ENCODE measurements around the gene LCN10.
"Not testable (repeated sequence)": the region's sequence is repeated elsewhere in the genome, so short reads cannot be mapped to it uniquely, and the experiment has no call there.

The LCN10 gene

DNA sequence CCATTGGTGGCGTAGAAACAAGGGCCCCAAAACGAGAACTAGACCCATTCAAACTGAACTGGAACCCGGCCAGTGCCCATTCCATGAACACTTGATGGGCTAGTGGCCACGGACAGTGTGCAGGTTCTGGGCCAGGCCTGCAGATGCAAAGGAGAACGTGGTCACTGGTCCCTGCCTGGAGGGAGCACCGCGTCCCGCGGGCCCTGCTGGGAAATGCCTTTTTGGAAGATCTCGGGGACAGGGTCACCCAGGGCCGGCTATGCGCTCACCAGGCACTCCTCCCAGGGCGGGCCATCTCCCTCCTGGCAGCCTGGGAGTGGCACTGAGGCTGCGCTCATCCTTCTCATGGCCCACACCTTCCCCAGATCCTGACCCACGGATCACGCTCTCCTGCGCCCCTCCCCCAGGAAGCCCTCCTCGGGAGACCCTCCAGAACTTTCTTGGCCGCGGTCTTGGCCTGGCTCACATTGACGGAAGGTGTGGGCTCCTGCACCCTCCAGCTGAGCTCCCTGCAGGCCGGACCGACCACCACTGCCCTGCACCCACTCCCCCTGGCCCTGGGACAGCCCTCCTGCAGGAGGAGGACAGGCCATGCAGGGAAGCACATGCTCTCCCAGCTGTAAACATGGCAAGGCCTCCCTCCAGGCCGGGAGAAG is 33.2 kb downstream of the LCN10 start:
- Histone ChIP-seq H3K4me3 (no peak overlapping the region), H3K27ac (no peak overlapping the region)
- DNase-seq (ENCODE audit: low spot score), result no peak
- TF ChIP-seq, protein P1, sequence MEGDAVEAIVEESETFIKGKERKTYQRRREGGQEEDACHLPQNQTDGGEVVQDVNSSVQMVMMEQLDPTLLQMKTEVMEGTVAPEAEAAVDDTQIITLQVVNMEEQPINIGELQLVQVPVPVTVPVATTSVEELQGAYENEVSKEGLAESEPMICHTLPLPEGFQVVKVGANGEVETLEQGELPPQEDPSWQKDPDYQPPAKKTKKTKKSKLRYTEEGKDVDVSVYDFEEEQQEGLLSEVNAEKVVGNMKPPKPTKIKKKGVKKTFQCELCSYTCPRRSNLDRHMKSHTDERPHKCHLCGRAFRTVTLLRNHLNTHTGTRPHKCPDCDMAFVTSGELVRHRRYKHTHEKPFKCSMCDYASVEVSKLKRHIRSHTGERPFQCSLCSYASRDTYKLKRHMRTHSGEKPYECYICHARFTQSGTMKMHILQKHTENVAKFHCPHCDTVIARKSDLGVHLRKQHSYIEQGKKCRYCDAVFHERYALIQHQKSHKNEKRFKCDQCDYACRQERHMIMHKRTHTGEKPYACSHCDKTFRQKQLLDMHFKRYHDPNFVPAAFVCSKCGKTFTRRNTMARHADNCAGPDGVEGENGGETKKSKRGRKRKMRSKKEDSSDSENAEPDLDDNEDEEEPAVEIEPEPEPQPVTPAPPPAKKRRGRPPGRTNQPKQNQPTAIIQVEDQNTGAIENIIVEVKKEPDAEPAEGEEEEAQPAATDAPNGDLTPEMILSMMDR (IDR thresholded peaks at IDR 0.05), result no peak

DNA sequence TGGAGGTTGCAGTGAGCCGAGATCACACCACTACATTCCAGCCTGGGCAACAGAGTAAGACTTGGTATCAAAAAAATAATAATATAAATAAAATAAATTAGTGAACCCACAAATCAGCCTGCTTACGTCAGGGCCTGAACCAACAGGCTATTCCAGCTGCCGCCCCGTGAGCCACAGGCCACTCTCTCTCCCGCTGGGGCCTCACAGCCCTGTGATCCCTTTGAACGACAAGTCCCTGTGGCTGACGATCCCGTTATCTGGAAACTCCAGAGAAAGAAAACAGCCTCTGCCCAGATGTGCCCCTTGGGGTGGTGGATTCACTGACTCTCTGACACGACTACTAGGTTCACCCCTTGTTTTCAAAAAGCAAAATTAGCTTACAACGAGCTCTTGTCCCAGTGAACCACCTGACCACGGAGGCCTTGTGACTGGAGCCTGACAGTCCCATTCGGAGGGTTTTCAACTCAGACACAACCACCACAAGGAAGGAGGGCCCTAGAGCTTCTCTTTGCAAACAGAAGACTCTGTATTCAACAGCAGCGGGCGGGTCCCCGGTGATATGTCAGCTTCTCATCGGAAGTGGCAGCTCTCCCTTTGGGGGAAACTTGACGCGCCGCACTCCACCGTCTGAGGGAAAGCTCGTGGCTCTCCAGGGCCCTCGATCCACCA is 34.8 kb downstream of the LCN10 start:
- TF ChIP-seq, protein P1 (IDR thresholded peaks at IDR 0.05), result no peak
- Histone ChIP-seq H3K4me3 (no peak overlapping the region), H3K27ac (no peak overlapping the region)
- no peak for DNase-seq (ENCODE audit: low spot score)

DNA sequence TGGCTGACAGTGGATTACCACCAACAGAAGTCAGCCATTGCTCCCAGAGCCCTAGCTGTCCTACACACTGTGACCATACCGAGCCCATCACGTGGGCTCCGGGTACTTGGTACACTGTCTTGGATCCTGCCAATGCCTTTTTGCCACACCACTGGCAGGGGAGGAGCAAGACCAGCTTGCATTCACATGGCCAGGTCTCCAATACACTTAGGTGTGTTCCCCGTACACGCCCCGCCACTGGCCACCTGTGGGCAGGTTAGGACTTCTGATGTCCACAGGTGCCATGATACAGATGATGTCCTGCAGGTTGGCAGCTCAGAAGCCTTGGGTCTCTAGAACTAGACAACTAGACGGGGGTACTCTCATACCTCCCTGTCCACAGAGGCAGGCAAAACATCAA is 35.7 kb downstream of the LCN10 start:
- no peak overlapping the region for H3K4me3 ChIP-seq
- TF ChIP-seq, protein P1 (IDR thresholded peaks at IDR 0.05), result no peak
- no peak for DNase-seq (ENCODE audit: low spot score)
- H3K27ac ChIP-seq, result no peak overlapping the region

DNA sequence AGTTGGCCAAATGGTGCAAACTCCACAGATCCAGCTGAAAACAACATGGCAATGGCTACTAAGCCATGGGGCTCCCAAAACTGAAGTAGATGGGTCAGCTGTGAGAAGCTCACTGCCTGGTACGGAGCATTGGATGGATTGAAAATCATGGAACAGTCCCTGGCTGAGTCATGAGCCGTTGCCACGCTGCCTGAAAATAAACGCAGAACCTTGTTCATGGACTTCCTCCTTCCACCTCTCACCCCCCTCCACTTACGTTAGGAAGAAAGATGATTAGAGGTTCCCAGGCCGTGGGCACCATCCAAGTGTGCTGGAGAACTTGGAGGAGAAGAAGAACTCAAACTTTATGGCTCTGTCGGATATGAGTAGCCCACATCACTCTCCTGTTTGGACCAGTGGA is 37.2 kb downstream of the LCN10 start:
- no peak overlapping the region for H3K4me3 ChIP-seq
- DNase-seq (ENCODE audit: low spot score), result no peak
- TF ChIP-seq, protein P1 (IDR thresholded peaks at IDR 0.05), result no peak
- no peak overlapping the region for H3K27ac ChIP-seq

DNA sequence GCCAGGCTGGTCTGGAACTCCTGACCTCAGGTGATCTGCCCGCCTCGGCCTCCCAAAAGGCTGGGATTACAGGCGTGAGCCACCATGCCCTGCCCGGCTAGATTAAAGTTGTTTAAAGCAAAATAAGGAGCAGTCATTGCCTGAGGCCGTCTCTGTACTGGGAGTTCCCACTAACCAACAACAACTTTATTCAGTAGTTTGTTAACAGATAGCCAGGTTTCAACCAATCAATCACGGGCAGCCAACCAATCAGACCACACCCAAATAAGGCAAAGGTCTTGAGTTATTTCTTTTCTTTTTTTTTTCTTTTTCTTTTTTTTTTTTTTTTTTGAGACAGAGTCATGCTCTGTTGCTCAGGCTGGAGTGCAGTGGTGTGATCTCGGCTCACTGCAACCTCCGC is 38.0 kb downstream of the LCN10 start:
- DNase-seq (ENCODE audit: low spot score), result not testable (repeated sequence)

DNA sequence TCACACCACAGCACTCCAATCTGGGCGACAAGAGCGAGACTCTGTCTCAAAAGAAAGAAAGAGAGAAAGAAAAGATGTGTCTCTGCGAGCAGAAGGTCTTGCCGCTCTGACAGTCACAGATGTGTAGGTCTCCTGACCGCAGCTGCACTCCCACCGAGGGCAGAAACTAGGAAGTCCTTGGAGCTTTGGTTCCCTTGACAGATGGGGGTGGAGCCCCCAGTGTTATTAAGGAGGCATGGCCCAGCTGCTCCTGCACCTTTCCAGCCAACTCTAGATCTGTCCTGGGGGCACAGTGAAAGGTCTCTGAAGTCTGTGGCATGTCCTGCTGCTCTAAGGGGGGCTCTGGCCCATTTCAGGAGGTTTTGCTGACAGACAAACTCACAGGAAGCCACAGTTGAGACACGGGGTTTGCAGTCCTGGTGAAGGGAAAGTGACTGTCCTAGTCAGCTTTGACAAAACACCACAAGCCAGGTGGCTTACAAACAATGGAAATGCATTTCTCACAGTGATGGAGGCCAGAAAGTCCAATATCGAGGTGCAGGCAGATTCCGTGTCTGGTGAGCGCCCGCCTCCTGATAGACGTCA is 39.4 kb downstream of the LCN10 start:
- TF ChIP-seq, protein P1 (IDR thresholded peaks at IDR 0.05), result no peak
- no peak overlapping the region for H3K4me3 ChIP-seq
- DNase-seq (ENCODE audit: low spot score), result no peak
- no peak overlapping the region for H3K27ac ChIP-seq

More for the DNA sequence above, 38.0 kb downstream of the LCN10 start:
- H3K27ac ChIP-seq, H3K4me3 ChIP-seq: not testable (repeated sequence)

DNA sequence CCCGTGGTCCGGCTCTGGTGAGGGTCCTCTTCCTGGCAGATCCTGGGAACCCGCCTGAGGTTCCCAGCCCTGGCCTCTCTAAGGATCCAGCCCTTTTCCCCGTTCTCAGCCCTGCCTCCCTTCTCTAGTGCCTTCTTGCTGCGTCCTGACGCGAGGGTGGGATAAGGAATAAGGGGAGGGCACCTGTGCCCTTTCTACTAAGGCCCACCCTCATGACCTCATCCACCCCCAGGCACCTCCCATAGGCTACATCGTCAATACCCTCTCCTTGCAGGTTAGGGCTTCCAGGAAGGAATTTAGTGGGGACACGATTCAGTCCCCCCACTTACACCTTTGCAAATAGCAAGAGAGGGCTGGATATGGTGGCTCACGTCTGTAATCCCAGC is 41.1 kb downstream of the LCN10 start:
- Histone ChIP-seq H3K4me3 (no peak overlapping the region), H3K27ac (no peak overlapping the region)
- no peak for DNase-seq (ENCODE audit: low spot score)
- TF ChIP-seq, protein P1 (IDR thresholded peaks at IDR 0.05), result no peak

All from coronary artery (tissue), 2 donors.